Gastrocnemius medialis (tissue), 4 donors: ENCODE data around the gene NRROS. TPM values are rescaled to one million over a fixed set of nuclear protein-coding genes. Genes with fewer than 3 reads are reported as not detected.
A peak's percentile ranks its signal among the peaks of the same experiment; 100 is the strongest.

Experiments used
- ATAC-seq, 2 donors: fragments of 150-250 bp; one replicate each; pipeline ENCODE4 v1.9.1; 2016
- DNase-seq, 2 donors: peaks; one replicate each; pipeline ENCODE4 v3.0.0-alpha.2; 2019
- H3K27ac ChIP-seq, 4 donors: fragments of 200-600 bp; sonication (generic); 1 replicate in 1 of 4; 2 replicates in 3 of 4; pipeline ENCODE4 v1.5.1; 2016 to 2018; ENCODE audit warnings: mild to moderate bottlenecking in 2 of 4, moderate library complexity in 1 of 4
- H3K27me3 ChIP-seq, 3 donors: fragments of 200-600 bp; sonication (generic) in 2 of 3; 1 replicate in 1 of 3; 2 replicates in 2 of 3; pipeline versions ENCODE4 v1.5.1 to v1.6.0; 2016 to 2019; ENCODE audit warnings: mild to moderate bottlenecking in 1 of 3, moderate library complexity in 1 of 3
- H3K36me3 ChIP-seq, 2 donors: fragments of 200-600 bp; sonication (generic) in 1 of 2; one replicate each; pipeline ENCODE4 v1.5.1; 2017 to 2018
- H3K4me1 ChIP-seq, 2 donors: fragments of 200-600 bp; sonication (generic) in 1 of 2; one replicate each; pipeline ENCODE4 v1.5.1; 2016 to 2017; ENCODE audit warnings: mild to moderate bottlenecking in 2 of 2
- H3K4me3 ChIP-seq, 4 donors: fragments of 200-600 bp; sonication (generic) in 3 of 4; 1 replicate in 1 of 4; 2 replicates in 3 of 4; pipeline ENCODE4 v1.5.1; 2016 to 2019; ENCODE audit warnings: mild to moderate bottlenecking in 2 of 4
- H3K9me3 ChIP-seq, 3 donors: fragments of 200-600 bp; sonication (generic) in 2 of 3; 1 replicate in 1 of 3; 2 replicates in 2 of 3; pipeline ENCODE4 v1.5.1; 2016 to 2019
- CTCF ChIP-seq, 5 experiments: fragments of 450-650 bp in 3 of 5; fragments of 200-600 bp in 2 of 5; sonication (generic) in 2 of 5; IDR thresholded peaks in 4 of 5; conservative IDR thresholded peaks in 1 of 5; 1 replicate in 4 of 5; 2 replicates in 1 of 5; pipeline ENCODE4 v1.5.1; 2016 to 2019; ENCODE audit warnings: antibody characterized with exemption in 5 of 5, mild to moderate bottlenecking in 3 of 5, moderate library complexity in 3 of 5
- POLR2A ChIP-seq, 2 donors: fragments of 450-650 bp; IDR thresholded peaks; one replicate each; pipeline ENCODE4 v1.6.1; 2017; ENCODE audit warnings: antibody characterized with exemption in 2 of 2, mild to moderate bottlenecking in 2 of 2, moderate library complexity in 2 of 2
- in situ Hi-C, 4 donors: fragments of 200-750 bp; cut with MboI; loops; one replicate each; pipeline versions ENCODE4 v1.15.0 to v1.8.0; 2017; ENCODE audit warnings: low sequenced_read_pairs in 4 of 4
- intact Hi-C: fragments of 100-400 bp; cut with DNase I; formaldehyde crosslinking; loops from one replicate; pipeline ENCODE4 v1.15.1; 2023; ENCODE audit warnings: low total_unique reads
- total RNA-seq, 4 donors: library from RNA; depleted of rRNA; stranded (reverse); fragments of >200 nt; gene quantifications; one replicate each; pipeline versions ENCODE4 v1.1.0 to v1.2.3, GENCODE V29; 2016

The NRROS gene
- total RNA-seq, 4 donors from 2014 or later: 0.31 to 1.7 (median 0.96) TPM

- Histone ChIP-seq H3K4me3 (no peak overlapping the region), H3K9me3 (no peaks in the 10 kb centered on the region), H3K36me3 (no peaks in the 10 kb centered on the region), H3K27me3 (no peaks in the 10 kb centered on the region), H3K4me1 (peaks cover 0 to 5% of the 10 kb centered on the region in 2 donors), H3K27ac (peak overlapping the region in 1 of 4 donors; percentile 17)
- ATAC-seq (peak; percentile 81 to 90), DNase-seq (no peak)
- TF ChIP-seq POLR2A (IDR thresholded peaks at IDR 0.05) (no peak), CTCF (IDR thresholded peaks at IDR 0.05 in 4 of 5, conservative IDR thresholded peaks at IDR 0.05 in 1 of 5) (no peak)
- in situ Hi-C loops: no loop called here
- intact Hi-C loops: no loop called here
Measured at GRCh38 chr3:196650740-196651311, 11.3 kb downstream of the NRROS start.

- DNase-seq (no peak), ATAC-seq (no peak)
- no peak for TF ChIP-seq CTCF (IDR thresholded peaks at IDR 0.05 in 4 of 5, conservative IDR thresholded peaks at IDR 0.05 in 1 of 5)
- TF ChIP-seq POLR2A (IDR thresholded peaks at IDR 0.05): no peak
- H3K27ac ChIP-seq: no peak overlapping the region
- no peaks in the 10 kb centered on the region for H3K27me3 ChIP-seq
- no peaks in the 10 kb centered on the region for H3K36me3 ChIP-seq
- H3K4me1 ChIP-seq: peaks cover 0 to 5% of the 10 kb centered on the region in 2 donors
- intact Hi-C loops: no loop called here
- in situ Hi-C loops: no loop called here
- no peaks in the 10 kb centered on the region for H3K9me3 ChIP-seq
- no peak overlapping the region for H3K4me3 ChIP-seq
Measured at GRCh38 chr3:196651819-196652218, 12.3 kb downstream of the NRROS start.

- intact Hi-C loops: no loop called here
- in situ Hi-C loops: no loop called here
- Histone ChIP-seq H3K27ac (no peak overlapping the region), H3K27me3 (no peaks in the 10 kb centered on the region), H3K4me3 (no peak overlapping the region), H3K4me1 (peaks cover 0 to 5% of the 10 kb centered on the region in 2 donors), H3K36me3 (no peaks in the 10 kb centered on the region), H3K9me3 (no peaks in the 10 kb centered on the region)
- DNase-seq (no peak), ATAC-seq (no peak)
- TF ChIP-seq POLR2A (IDR thresholded peaks at IDR 0.05) (no peak), CTCF (IDR thresholded peaks at IDR 0.05 in 4 of 5, conservative IDR thresholded peaks at IDR 0.05 in 1 of 5) (no peak)
Measured at GRCh38 chr3:196652961-196653795, 13.7 kb downstream of the NRROS start.

GRCh38 chr3:196654006-196654734, 14.7 kb downstream of the NRROS start:
- TF ChIP-seq CTCF (IDR thresholded peaks at IDR 0.05 in 4 of 5, conservative IDR thresholded peaks at IDR 0.05 in 1 of 5) (no peak), POLR2A (IDR thresholded peaks at IDR 0.05) (no peak)
- intact Hi-C loops (no loop called here), in situ Hi-C loops (no loop called here)
- H3K4me3 ChIP-seq: no peak overlapping the region
- H3K9me3 ChIP-seq: no peaks in the 10 kb centered on the region
- H3K36me3 ChIP-seq: no peaks in the 10 kb centered on the region
- DNase-seq: no peak
- no peak for ATAC-seq
- H3K27ac ChIP-seq: no peak overlapping the region
- peaks cover 0 to 5% of the 10 kb centered on the region in 2 donors for H3K4me1 ChIP-seq
- H3K27me3 ChIP-seq: no peaks in the 10 kb centered on the region
